GM13976 (cell line): ENCODE measurements around the gene RAE1.

Experiments used
- DNase-seq: peaks from one replicate; pipeline ENCODE4 v3.0.0; 2012; ENCODE audit warnings: low spot score
- CTCF ChIP-seq: IDR thresholded peaks from 2 replicates; pipeline ENCODE4 v1.5.1; 2012; ENCODE audit warnings: borderline replicate concordance, mild to moderate bottlenecking; ENCODE audit not compliant: insufficient read depth; ENCODE audit errors: extremely low read depth, missing control alignments, control extremely low read depth
- in situ Hi-C: fragments of 300-500 bp; cut with MboI; formaldehyde crosslinking; loops from one replicate; pipeline ENCODE4 v1.12.0; 2022; ENCODE audit warnings: low sequenced_read_pairs, mixed read lengths, inconsistent platforms; ENCODE audit not compliant: unreplicated experiment

Gene RAE1

GRCh38 chr20:57385940-57386339 is 34.9 kb downstream of the RAE1 start:
- in situ Hi-C loops, result loop anchor here (5.0 to 25.0 kb wide), 3 partner anchors 111 to 801 kb away; no protein-coding TSS in a partner anchor
- TF ChIP-seq CTCF, result no peak
- DNase-seq, result no peak

- in situ Hi-C loops, result loop anchor here (5.0 to 25.0 kb wide), 3 partner anchors 111 to 801 kb away; no protein-coding TSS in a partner anchor
- no peak for TF ChIP-seq CTCF
- no peak for DNase-seq
These were observed 35.7 kb downstream of the RAE1 start for GRCh38 chr20:57386762-57387161.

GRCh38 chr20:57387463-57387862 is 36.4 kb downstream of the RAE1 start:
- in situ Hi-C loops, result loop anchor here (5.0 to 25.0 kb wide), 3 partner anchors 110 to 800 kb away; no protein-coding TSS in a partner anchor
- no peak for TF ChIP-seq CTCF
- DNase-seq, result no peak

- in situ Hi-C loops, result loop anchor here (5.0 to 25.0 kb wide), 3 partner anchors 109 to 799 kb away; no protein-coding TSS in a partner anchor
- no peak for TF ChIP-seq CTCF
- DNase-seq, result no peak
These were observed 36.9 kb downstream of the RAE1 start for GRCh38 chr20:57387945-57388371.

- TF ChIP-seq CTCF, result peak; percentile 43
- in situ Hi-C loops, result loop anchor here (5.0 to 25.0 kb wide), 3 partner anchors 108 to 798 kb away; no protein-coding TSS in a partner anchor
- DNase-seq, result peak; percentile 87
These were observed 38.1 kb downstream of the RAE1 start for GRCh38 chr20:57388953-57389694.

- in situ Hi-C loops, result loop anchor here (5.0 to 25.0 kb wide), 4 partner anchors 85 to 797 kb away; no protein-coding TSS in a partner anchor
- DNase-seq, result peak; percentile 73
- TF ChIP-seq CTCF, result no peak
These were observed 38.9 kb downstream of the RAE1 start for GRCh38 chr20:57389695-57390603.
